OCI-LY3 (cell line): ENCODE results near the gene FRAS1.

Experiments
- EZH2phosphoT487 ChIP-seq: fragments of 200-600 bp; shearing (Covaris generic); IDR thresholded peaks from 2 replicates; pipeline ENCODE4 v1.6.1; 2018; ENCODE audit warnings: antibody characterized with exemption, mixed run types, low read depth
- TF ChIP-seq, protein P1 (sequence below): fragments of 200-600, 300-600 bp; sonication (generic); IDR thresholded peaks from 2 replicates; pipeline ENCODE4 v1.5.1; 2014; ENCODE audit warnings: antibody characterized with exemption, low read length, low read depth

DNA sequence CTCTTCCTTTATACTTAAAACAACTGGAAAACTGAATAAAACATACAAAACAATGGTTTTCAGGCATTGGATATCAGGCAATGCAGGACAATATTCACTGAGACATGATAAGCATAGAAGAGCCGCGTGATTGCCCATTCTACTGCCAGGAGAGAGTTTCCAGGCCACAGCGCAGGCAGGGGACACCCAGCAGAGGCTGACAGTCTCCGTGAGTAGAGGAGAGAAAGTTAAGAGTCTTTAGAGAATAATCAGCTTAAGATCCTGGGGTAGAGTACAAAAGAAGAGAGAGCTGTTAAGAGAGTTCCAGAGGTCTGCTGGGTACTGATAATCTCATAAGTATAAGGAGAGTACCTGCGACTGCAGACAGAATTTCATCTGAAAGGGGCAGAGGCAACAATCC, 18.4 kb upstream of the FRAS1 start:
- TF ChIP-seq, protein P1, sequence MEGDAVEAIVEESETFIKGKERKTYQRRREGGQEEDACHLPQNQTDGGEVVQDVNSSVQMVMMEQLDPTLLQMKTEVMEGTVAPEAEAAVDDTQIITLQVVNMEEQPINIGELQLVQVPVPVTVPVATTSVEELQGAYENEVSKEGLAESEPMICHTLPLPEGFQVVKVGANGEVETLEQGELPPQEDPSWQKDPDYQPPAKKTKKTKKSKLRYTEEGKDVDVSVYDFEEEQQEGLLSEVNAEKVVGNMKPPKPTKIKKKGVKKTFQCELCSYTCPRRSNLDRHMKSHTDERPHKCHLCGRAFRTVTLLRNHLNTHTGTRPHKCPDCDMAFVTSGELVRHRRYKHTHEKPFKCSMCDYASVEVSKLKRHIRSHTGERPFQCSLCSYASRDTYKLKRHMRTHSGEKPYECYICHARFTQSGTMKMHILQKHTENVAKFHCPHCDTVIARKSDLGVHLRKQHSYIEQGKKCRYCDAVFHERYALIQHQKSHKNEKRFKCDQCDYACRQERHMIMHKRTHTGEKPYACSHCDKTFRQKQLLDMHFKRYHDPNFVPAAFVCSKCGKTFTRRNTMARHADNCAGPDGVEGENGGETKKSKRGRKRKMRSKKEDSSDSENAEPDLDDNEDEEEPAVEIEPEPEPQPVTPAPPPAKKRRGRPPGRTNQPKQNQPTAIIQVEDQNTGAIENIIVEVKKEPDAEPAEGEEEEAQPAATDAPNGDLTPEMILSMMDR = no peak
- no peak for TF ChIP-seq EZH2phosphoT487
